Measurements from ENCODE around the gene MUC5AC. TPM values are rescaled to one million over a fixed set of nuclear protein-coding genes. Genes with fewer than 3 reads are reported as not detected.

MUC5AC gene
- polyA plus RNA-seq, 1 donor (not counting 4 experiments of a cell fraction or from before 2014, with no cell fraction given): not detected

- Histone ChIP-seq H3K79me2 (ENCODE audit: control insufficient read depth, insufficient read depth, low read length) (no peaks in the 10 kb centered on the region), H3K4me2 (ENCODE audit: control insufficient read depth, extremely low read depth, insufficient read depth, low read depth, low read length) (no peak overlapping the region), H3K9me1 (ENCODE audit: control insufficient read depth, extremely low read depth, insufficient read depth, low read length) (no peaks in the 10 kb centered on the region), H3K27ac (ENCODE audit: control insufficient read depth, insufficient read depth, low read length) (no peak overlapping the region), H3K9me3 (ENCODE audit: control insufficient read depth, low read depth, low read length) (no peaks in the 10 kb centered on the region), H3K9ac (ENCODE audit: control insufficient read depth, extremely low read depth, insufficient read depth, low read length) (no peak overlapping the region), H2AFZ (ENCODE audit: control insufficient read depth, low read length) (no peak overlapping the region), H3K4me3 (ENCODE audit: control insufficient read depth in 2 of 3, extremely low read depth in 1 of 3, insufficient read depth in 2 of 3, low read depth in 1 of 3, low read length in 3 of 3) (no peak overlapping the region), H3K4me1 (ENCODE audit: control insufficient read depth, extremely low read depth, insufficient read depth, low read length) (no peaks in the 10 kb centered on the region), H3K36me3 (ENCODE audit: control insufficient read depth in 2 of 2, extremely low read depth in 1 of 2, insufficient read depth in 2 of 2, low read length in 2 of 2) (no peaks in the 10 kb centered on the region), H4K20me1 (ENCODE audit: control insufficient read depth, extremely low read depth, insufficient read depth, low read length) (no peaks in the 10 kb centered on the region), H3K27me3 (ENCODE audit: control insufficient read depth, extremely low read depth, insufficient read depth, low read length) (peaks cover 26% of the 10 kb centered on the region)
- DNase-seq (ENCODE audit: low read depth, low spot score): no peak
- FAIRE-seq: no peak
- no peak for TF ChIP-seq CTCF (optimal IDR thresholded peaks at IDR 0.05 in 1 of 3, IDR thresholded peaks at IDR 0.05 in 1 of 3, conservative IDR thresholded peaks at IDR 0.05 in 1 of 3; ENCODE audit: extremely low read depth in 1 of 3, insufficient read depth in 2 of 3, low read length in 3 of 3)
- dilution Hi-C loops (cut with MboI; ENCODE audit: extremely low pct_ligation_motif_present, low sequenced_read_pairs): no loop called here
Observed at GRCh38 chr11:1195682-1196515, 38.1 kb downstream of the MUC5AC start.

GRCh38 chr11:1196516-1197391 is 39.0 kb downstream of the MUC5AC start:
- no peaks in the 10 kb centered on the region for H4K20me1 ChIP-seq (ENCODE audit: control insufficient read depth, extremely low read depth, insufficient read depth, low read length)
- no peak overlapping the region for H2AFZ ChIP-seq (ENCODE audit: control insufficient read depth, low read length)
- no peaks in the 10 kb centered on the region for H3K9me3 ChIP-seq (ENCODE audit: control insufficient read depth, low read depth, low read length)
- H3K27ac ChIP-seq (ENCODE audit: control insufficient read depth, insufficient read depth, low read length): no peak overlapping the region
- no peak for DNase-seq (ENCODE audit: low read depth, low spot score)
- no peak overlapping the region for H3K4me3 ChIP-seq (ENCODE audit: control insufficient read depth in 2 of 3, extremely low read depth in 1 of 3, insufficient read depth in 2 of 3, low read depth in 1 of 3, low read length in 3 of 3)
- TF ChIP-seq EZH2 (IDR thresholded peaks at IDR 0.05; ENCODE audit: low read length): no peak
- no peak for TF ChIP-seq CTCF (optimal IDR thresholded peaks at IDR 0.05 in 1 of 3, IDR thresholded peaks at IDR 0.05 in 1 of 3, conservative IDR thresholded peaks at IDR 0.05 in 1 of 3; ENCODE audit: extremely low read depth in 1 of 3, insufficient read depth in 2 of 3, low read length in 3 of 3)
- FAIRE-seq: no peak
- dilution Hi-C loops (cut with MboI; ENCODE audit: extremely low pct_ligation_motif_present, low sequenced_read_pairs): no loop called here
- peaks cover 30% of the 10 kb centered on the region for H3K27me3 ChIP-seq (ENCODE audit: control insufficient read depth, extremely low read depth, insufficient read depth, low read length)
- H3K4me1 ChIP-seq (ENCODE audit: control insufficient read depth, extremely low read depth, insufficient read depth, low read length): no peaks in the 10 kb centered on the region
- H3K79me2 ChIP-seq (ENCODE audit: control insufficient read depth, insufficient read depth, low read length): no peaks in the 10 kb centered on the region
- no peaks in the 10 kb centered on the region for H3K9me1 ChIP-seq (ENCODE audit: control insufficient read depth, extremely low read depth, insufficient read depth, low read length)
- no peak overlapping the region for H3K4me2 ChIP-seq (ENCODE audit: control insufficient read depth, extremely low read depth, insufficient read depth, low read depth, low read length)
- H3K9ac ChIP-seq (ENCODE audit: control insufficient read depth, extremely low read depth, insufficient read depth, low read length): no peak overlapping the region
- no peaks in the 10 kb centered on the region for H3K36me3 ChIP-seq (ENCODE audit: control insufficient read depth in 2 of 2, extremely low read depth in 1 of 2, insufficient read depth in 2 of 2, low read length in 2 of 2)
